ENCODE measurements around the gene SENP1.

The SENP1 gene

GRCh38 chr12:48036818-48037217 is 69.1 kb downstream of the SENP1 start:
- DNase-seq (ENCODE audit: low read depth), result no peak

GRCh38 chr12:48034835-48035805 is 70.8 kb downstream of the SENP1 start:
- no peak for DNase-seq (ENCODE audit: low read depth)

GRCh38 chr12:48033451-48033850 is 72.4 kb downstream of the SENP1 start:
- no peak for DNase-seq (ENCODE audit: low read depth)

- no peak for DNase-seq (ENCODE audit: low read depth)
Observed at GRCh38 chr12:48032597-48032996, 73.3 kb downstream of the SENP1 start.

- DNase-seq (ENCODE audit: low read depth), result no peak
Observed at GRCh38 chr12:48031135-48031960, 74.5 kb downstream of the SENP1 start.

GRCh38 chr12:48030173-48030650 is 75.7 kb downstream of the SENP1 start:
- no peak for DNase-seq (ENCODE audit: low read depth)

- DNase-seq (ENCODE audit: low read depth), result no peak
Observed at GRCh38 chr12:48029491-48030172, 76.2 kb downstream of the SENP1 start.

GRCh38 chr12:48028541-48029431 is 77.1 kb downstream of the SENP1 start:
- no peak for DNase-seq (ENCODE audit: low read depth)

- no peak for DNase-seq (ENCODE audit: low read depth)
Observed at GRCh38 chr12:48027183-48028002, 78.5 kb downstream of the SENP1 start.

- DNase-seq (ENCODE audit: low read depth), result no peak
Observed at GRCh38 chr12:48026060-48026827, 79.6 kb downstream of the SENP1 start.

GRCh38 chr12:48025281-48025680 is 80.6 kb downstream of the SENP1 start:
- no peak for DNase-seq (ENCODE audit: low read depth)

GRCh38 chr12:48024735-48025134 is 81.1 kb downstream of the SENP1 start:
- DNase-seq (ENCODE audit: low read depth), result no peak

- DNase-seq (ENCODE audit: low read depth), result no peak
Observed at GRCh38 chr12:48023386-48023785, 82.5 kb downstream of the SENP1 start.

- DNase-seq (ENCODE audit: low read depth), result no peak
Observed at GRCh38 chr12:48022676-48023385, 83.0 kb downstream of the SENP1 start.

- no peak for DNase-seq (ENCODE audit: low read depth)
Observed at GRCh38 chr12:48022180-48022521, 83.7 kb downstream of the SENP1 start.

GRCh38 chr12:48021485-48022179 is 84.2 kb downstream of the SENP1 start:
- DNase-seq (ENCODE audit: low read depth), result no peak

GRCh38 chr12:48019639-48020265 is 86.1 kb downstream of the SENP1 start:
- no peak for DNase-seq (ENCODE audit: low read depth)

- no peak for DNase-seq (ENCODE audit: low read depth)
Observed at GRCh38 chr12:48018618-48018995, 87.3 kb downstream of the SENP1 start.

Measured in stimulated activated CD8-positive, alpha-beta memory T cell treated with anti-CD3 and anti-CD28 coated beads, Interleukin-4, amount 100 ng/mL, for 24 hours (primary cell).